PFSK-1 (cell line): ENCODE measurements around the gene GAD1.

Experiments
- FOXP2 ChIP-seq: optimal IDR thresholded peaks from 2 replicates; pipeline ENCODE3; 2011; ENCODE audit warnings: borderline replicate concordance, control low read depth, inconsistent platforms; ENCODE audit not compliant: insufficient read depth; ENCODE audit errors: extremely low read length, extremely low read depth
- POLR2AphosphoS5 ChIP-seq: IDR thresholded peaks from 2 replicates; pipeline ENCODE4 v1.6.1; 2012; ENCODE audit warnings: low read depth, mild to moderate bottlenecking, control low read depth, low read length, moderate library complexity
- SIN3A ChIP-seq: IDR thresholded peaks from 2 replicates; pipeline ENCODE4 v1.6.1; 2012; ENCODE audit warnings: mild to moderate bottlenecking, low read length, moderate library complexity, borderline replicate concordance; ENCODE audit not compliant: insufficient read depth
- TAF1 ChIP-seq: IDR thresholded peaks from 2 replicates; pipeline ENCODE4 v1.6.1; 2012; ENCODE audit warnings: low read length, control low read depth, borderline replicate concordance; ENCODE audit not compliant: insufficient read depth
- TF ChIP-seq, protein P1 (sequence below), 2 experiments: IDR thresholded peaks; 2 replicates each; pipeline versions ENCODE4 v1.6.1 to v1.8.0; 2011 to 2012; ENCODE audit warnings: low read depth in 2 of 2, low read length in 2 of 2, control low read depth in 1 of 2, inconsistent platforms in 1 of 2, mild to moderate bottlenecking in 1 of 2, moderate library complexity in 1 of 2; ENCODE audit not compliant: insufficient read depth in 1 of 2

Gene GAD1

GRCh38 chr2:170836027-170836426 is 19.3 kb downstream of the GAD1 start:
- TF ChIP-seq SIN3A, result no peak
- no peak for TF ChIP-seq TAF1
- TF ChIP-seq, protein P1, sequence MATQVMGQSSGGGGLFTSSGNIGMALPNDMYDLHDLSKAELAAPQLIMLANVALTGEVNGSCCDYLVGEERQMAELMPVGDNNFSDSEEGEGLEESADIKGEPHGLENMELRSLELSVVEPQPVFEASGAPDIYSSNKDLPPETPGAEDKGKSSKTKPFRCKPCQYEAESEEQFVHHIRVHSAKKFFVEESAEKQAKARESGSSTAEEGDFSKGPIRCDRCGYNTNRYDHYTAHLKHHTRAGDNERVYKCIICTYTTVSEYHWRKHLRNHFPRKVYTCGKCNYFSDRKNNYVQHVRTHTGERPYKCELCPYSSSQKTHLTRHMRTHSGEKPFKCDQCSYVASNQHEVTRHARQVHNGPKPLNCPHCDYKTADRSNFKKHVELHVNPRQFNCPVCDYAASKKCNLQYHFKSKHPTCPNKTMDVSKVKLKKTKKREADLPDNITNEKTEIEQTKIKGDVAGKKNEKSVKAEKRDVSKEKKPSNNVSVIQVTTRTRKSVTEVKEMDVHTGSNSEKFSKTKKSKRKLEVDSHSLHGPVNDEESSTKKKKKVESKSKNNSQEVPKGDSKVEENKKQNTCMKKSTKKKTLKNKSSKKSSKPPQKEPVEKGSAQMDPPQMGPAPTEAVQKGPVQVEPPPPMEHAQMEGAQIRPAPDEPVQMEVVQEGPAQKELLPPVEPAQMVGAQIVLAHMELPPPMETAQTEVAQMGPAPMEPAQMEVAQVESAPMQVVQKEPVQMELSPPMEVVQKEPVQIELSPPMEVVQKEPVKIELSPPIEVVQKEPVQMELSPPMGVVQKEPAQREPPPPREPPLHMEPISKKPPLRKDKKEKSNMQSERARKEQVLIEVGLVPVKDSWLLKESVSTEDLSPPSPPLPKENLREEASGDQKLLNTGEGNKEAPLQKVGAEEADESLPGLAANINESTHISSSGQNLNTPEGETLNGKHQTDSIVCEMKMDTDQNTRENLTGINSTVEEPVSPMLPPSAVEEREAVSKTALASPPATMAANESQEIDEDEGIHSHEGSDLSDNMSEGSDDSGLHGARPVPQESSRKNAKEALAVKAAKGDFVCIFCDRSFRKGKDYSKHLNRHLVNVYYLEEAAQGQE (IDR thresholded peaks at IDR 0.05; ENCODE audit: insufficient read depth in 1 of 2, low read depth in 2 of 2, low read length in 2 of 2), result no peak
- TF ChIP-seq FOXP2, result no peak

DNA sequence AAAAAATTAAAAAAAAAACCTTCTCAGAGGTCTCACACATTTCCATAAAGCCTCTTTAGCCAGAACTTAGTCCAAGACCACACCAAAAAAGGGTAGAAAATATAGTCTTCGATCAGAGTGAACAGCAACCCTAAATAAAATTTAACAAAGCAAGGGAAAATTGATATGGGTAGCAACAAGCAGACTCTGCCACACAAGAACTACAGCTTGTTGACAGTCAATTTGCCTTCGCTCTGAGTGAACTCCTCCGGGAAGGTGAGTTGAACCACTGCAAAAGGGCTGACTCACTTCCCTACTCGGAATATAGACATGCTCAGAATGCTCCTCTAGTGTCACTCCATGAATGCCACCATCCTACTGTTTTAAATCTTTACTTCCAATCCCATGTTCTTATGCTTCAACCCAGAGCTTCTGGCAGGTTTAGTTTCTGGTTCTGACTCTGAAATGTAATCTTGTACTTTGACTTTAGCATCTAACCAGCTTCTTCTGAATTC is 24.1 kb downstream of the GAD1 start:
- no peak for TF ChIP-seq POLR2AphosphoS5
- TF ChIP-seq FOXP2, result no peak
- TF ChIP-seq SIN3A, result no peak
- no peak for TF ChIP-seq TAF1
- TF ChIP-seq, protein P1 (IDR thresholded peaks at IDR 0.05; ENCODE audit: insufficient read depth in 1 of 2, low read depth in 2 of 2, low read length in 2 of 2), result no peak

DNA sequence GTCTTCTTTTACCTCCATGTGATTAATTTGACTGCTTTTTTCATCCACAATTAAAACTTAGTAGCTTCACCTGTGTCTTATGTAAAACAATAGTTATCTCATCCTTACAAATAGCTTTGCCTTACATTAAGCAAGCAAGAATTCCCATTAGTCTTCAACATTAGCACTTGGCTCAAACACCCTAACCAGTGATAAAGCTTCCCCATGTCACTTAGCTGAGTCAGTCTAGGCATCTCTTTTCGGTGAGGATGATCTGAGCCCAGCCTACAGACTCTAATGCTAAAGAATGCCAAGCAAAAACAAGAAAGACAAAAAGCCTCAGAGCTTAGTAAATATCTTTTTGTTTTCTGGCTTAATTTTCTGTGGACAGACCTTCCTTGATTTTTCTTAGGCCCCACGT is 26.1 kb downstream of the GAD1 start:
- TF ChIP-seq FOXP2, result no peak
- no peak for TF ChIP-seq SIN3A
- no peak for TF ChIP-seq POLR2AphosphoS5
- TF ChIP-seq, protein P1 (IDR thresholded peaks at IDR 0.05; ENCODE audit: insufficient read depth in 1 of 2, low read depth in 2 of 2, low read length in 2 of 2), result no peak
- TF ChIP-seq TAF1, result no peak

DNA sequence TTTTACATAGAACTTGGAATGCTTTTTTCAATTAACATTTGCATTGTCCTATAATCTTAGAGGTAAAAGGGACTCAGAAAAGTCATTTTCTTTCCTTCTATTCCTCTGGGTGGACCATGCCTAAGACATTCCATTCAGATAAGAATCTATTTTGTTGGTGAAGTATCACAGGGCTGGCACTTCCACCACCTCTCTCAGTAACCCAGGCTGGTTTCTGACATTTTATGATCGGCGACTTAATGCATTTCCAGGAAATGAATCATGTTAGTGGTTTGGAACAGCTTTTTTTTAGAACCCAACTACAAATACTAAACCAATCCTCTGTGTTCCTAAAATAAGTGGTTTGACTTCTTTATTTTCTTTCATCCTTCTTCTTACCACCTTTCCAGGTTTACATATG is 27.0 kb downstream of the GAD1 start:
- TF ChIP-seq, protein P1 (IDR thresholded peaks at IDR 0.05; ENCODE audit: insufficient read depth in 1 of 2, low read depth in 2 of 2, low read length in 2 of 2), result no peak
- TF ChIP-seq FOXP2 (no peak), POLR2AphosphoS5 (no peak), SIN3A (no peak), TAF1 (no peak)

DNA sequence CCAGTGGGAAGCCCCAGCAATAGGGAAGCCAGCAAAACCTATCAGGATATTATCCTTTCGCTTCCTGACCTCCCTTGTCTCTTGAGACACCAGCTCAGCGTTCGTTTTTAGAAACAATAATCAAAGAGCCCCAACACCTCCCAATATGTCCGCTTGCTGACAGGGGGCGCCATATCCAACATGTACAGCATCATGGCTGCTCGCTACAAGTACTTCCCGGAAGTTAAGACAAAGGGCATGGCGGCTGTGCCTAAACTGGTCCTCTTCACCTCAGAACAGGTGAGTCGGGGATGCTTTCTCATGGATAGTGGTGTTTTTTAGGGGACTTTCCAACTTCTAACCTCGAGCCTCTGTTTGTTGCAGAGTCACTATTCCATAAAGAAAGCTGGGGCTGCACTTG is 28.7 kb downstream of the GAD1 start:
- TF ChIP-seq, protein P1 (IDR thresholded peaks at IDR 0.05; ENCODE audit: insufficient read depth in 1 of 2, low read depth in 2 of 2, low read length in 2 of 2), result no peak
- TF ChIP-seq SIN3A, result no peak
- TF ChIP-seq POLR2AphosphoS5, result no peak
